ENCODE measurements around the gene PTPN13. TPM values are rescaled to one million over a fixed set of nuclear protein-coding genes. Genes with fewer than 3 reads are reported as not detected.

PTPN13 gene
- polyA plus RNA-seq, 1 donor from 2014 or later = not detected

GRCh38 chr4:86819561-86819960, 225.4 kb downstream of the PTPN13 start:
- H3K27ac Mint-ChIP-seq = no peak overlapping the region
- peaks cover 7 to 17% (median 10%) of the 10 kb centered on the region in 3 donors for H3K9me3 Mint-ChIP-seq
- peaks cover 1% of the 10 kb centered on the region for H3K27me3 Mint-ChIP-seq
- no peak overlapping the region for H3K4me3 Mint-ChIP-seq
- H3K4me1 Mint-ChIP-seq = no peaks in the 10 kb centered on the region
- H3K36me3 Mint-ChIP-seq = peaks cover 3% of the 10 kb centered on the region

- Mint-ChIP-seq H3K9me3 (peaks cover 4 to 7% (median 4%) of the 10 kb centered on the region in 3 donors), H3K27me3 (peaks cover 1% of the 10 kb centered on the region), H3K4me1 (no peaks in the 10 kb centered on the region), H3K27ac (no peak overlapping the region), H3K4me3 (no peak overlapping the region), H3K36me3 (peaks cover 4% of the 10 kb centered on the region)
Measured at GRCh38 chr4:86821151-86821550, 227.0 kb downstream of the PTPN13 start.

GRCh38 chr4:86822136-86822535, 228.0 kb downstream of the PTPN13 start:
- Mint-ChIP-seq H3K27ac (no peak overlapping the region), H3K4me1 (no peaks in the 10 kb centered on the region), H3K27me3 (no peaks in the 10 kb centered on the region), H3K36me3 (peaks cover 4% of the 10 kb centered on the region), H3K4me3 (no peak overlapping the region), H3K9me3 (peaks cover 0 to 3% (median 2%) of the 10 kb centered on the region in 3 donors)

- peaks cover 0 to 3% (median 0%) of the 10 kb centered on the region in 3 donors for H3K9me3 Mint-ChIP-seq
- no peak overlapping the region for H3K4me3 Mint-ChIP-seq
- H3K4me1 Mint-ChIP-seq = no peaks in the 10 kb centered on the region
- H3K36me3 Mint-ChIP-seq = peaks cover 1% of the 10 kb centered on the region
- H3K27ac Mint-ChIP-seq = no peak overlapping the region
- no peaks in the 10 kb centered on the region for H3K27me3 Mint-ChIP-seq
Measured at GRCh38 chr4:86825511-86825910, 231.4 kb downstream of the PTPN13 start.

- peaks cover 0 to 3% (median 0%) of the 10 kb centered on the region in 3 donors for H3K9me3 Mint-ChIP-seq
- no peak overlapping the region for H3K4me3 Mint-ChIP-seq
- peaks cover 3% of the 10 kb centered on the region for H3K36me3 Mint-ChIP-seq
- no peak overlapping the region for H3K27ac Mint-ChIP-seq
- peaks cover 0 to 2% (median 0%) of the 10 kb centered on the region in 3 donors for H3K4me1 Mint-ChIP-seq
- peaks cover 3% of the 10 kb centered on the region for H3K27me3 Mint-ChIP-seq
Measured at GRCh38 chr4:86831262-86832130, 237.4 kb downstream of the PTPN13 start.

- Mint-ChIP-seq H3K4me3 (no peak overlapping the region), H3K36me3 (peaks cover 3% of the 10 kb centered on the region)
Measured at GRCh38 chr4:86833615-86834014, 239.5 kb downstream of the PTPN13 start.

GRCh38 chr4:86834901-86835300, 240.8 kb downstream of the PTPN13 start:
- Mint-ChIP-seq H3K4me3 (no peak overlapping the region), H3K4me1 (peaks cover 0 to 2% (median 0%) of the 10 kb centered on the region in 3 donors), H3K27ac (no peak overlapping the region), H3K27me3 (peaks cover 3% of the 10 kb centered on the region), H3K36me3 (peaks cover 3% of the 10 kb centered on the region), H3K9me3 (no peaks in the 10 kb centered on the region)

More at GRCh38 chr4:86833615-86834014, 239.5 kb downstream of the PTPN13 start:
- Mint-ChIP-seq H3K9me3 (peaks cover 0 to 2% (median 0%) of the 10 kb centered on the region in 3 donors), H3K27me3 (peaks cover 3% of the 10 kb centered on the region), H3K27ac (no peak overlapping the region), H3K4me1 (peaks cover 0 to 2% (median 0%) of the 10 kb centered on the region in 3 donors)

GRCh38 chr4:86835677-86836076, 241.6 kb downstream of the PTPN13 start:
- Mint-ChIP-seq H3K36me3 (peaks cover 3% of the 10 kb centered on the region), H3K27ac (no peak overlapping the region), H3K4me3 (no peak overlapping the region), H3K27me3 (peaks cover 3% of the 10 kb centered on the region), H3K9me3 (no peaks in the 10 kb centered on the region), H3K4me1 (peaks cover 0 to 2% (median 0%) of the 10 kb centered on the region in 3 donors)

GRCh38 chr4:86837691-86838503, 243.8 kb downstream of the PTPN13 start:
- peaks cover 0 to 2% (median 0%) of the 10 kb centered on the region in 3 donors for H3K4me1 Mint-ChIP-seq
- peaks cover 3% of the 10 kb centered on the region for H3K36me3 Mint-ChIP-seq
- no peak overlapping the region for H3K27ac Mint-ChIP-seq
- H3K9me3 Mint-ChIP-seq = no peaks in the 10 kb centered on the region
- H3K4me3 Mint-ChIP-seq = no peak overlapping the region
- H3K27me3 Mint-ChIP-seq = peaks cover 3% of the 10 kb centered on the region

GRCh38 chr4:86840858-86841257, 246.7 kb downstream of the PTPN13 start:
- no peaks in the 10 kb centered on the region for H3K27me3 Mint-ChIP-seq
- no peaks in the 10 kb centered on the region for H3K9me3 Mint-ChIP-seq
- H3K4me3 Mint-ChIP-seq = no peak overlapping the region
- H3K27ac Mint-ChIP-seq = no peak overlapping the region
- H3K4me1 Mint-ChIP-seq = no peaks in the 10 kb centered on the region
- H3K36me3 Mint-ChIP-seq = no peaks in the 10 kb centered on the region

GRCh38 chr4:86841309-86841708, 247.2 kb downstream of the PTPN13 start:
- Mint-ChIP-seq H3K4me3 (no peak overlapping the region), H3K27ac (no peak overlapping the region), H3K36me3 (no peaks in the 10 kb centered on the region), H3K27me3 (no peaks in the 10 kb centered on the region), H3K9me3 (no peaks in the 10 kb centered on the region), H3K4me1 (no peaks in the 10 kb centered on the region)

- peaks cover 0 to under 1% (median 0%) of the 10 kb centered on the region in 3 donors for H3K4me1 Mint-ChIP-seq
- H3K27ac Mint-ChIP-seq = no peak overlapping the region
- H3K9me3 Mint-ChIP-seq = peaks cover 0 to 7% (median 0%) of the 10 kb centered on the region in 3 donors
- no peak overlapping the region for H3K4me3 Mint-ChIP-seq
- H3K36me3 Mint-ChIP-seq = peaks cover 2% of the 10 kb centered on the region
- peaks cover 2% of the 10 kb centered on the region for H3K27me3 Mint-ChIP-seq
Measured at GRCh38 chr4:86845593-86845992, 251.5 kb downstream of the PTPN13 start.

GRCh38 chr4:86846921-86847320, 252.8 kb downstream of the PTPN13 start:
- Mint-ChIP-seq H3K4me3 (no peak overlapping the region), H3K36me3 (peaks cover 2% of the 10 kb centered on the region), H3K4me1 (peaks cover 0 to 1% (median 0%) of the 10 kb centered on the region in 3 donors), H3K9me3 (peaks cover 0 to 7% (median 0%) of the 10 kb centered on the region in 3 donors), H3K27ac (no peak overlapping the region), H3K27me3 (peaks cover 2% of the 10 kb centered on the region)

- Mint-ChIP-seq H3K27ac (no peak overlapping the region), H3K36me3 (peaks cover 2% of the 10 kb centered on the region), H3K4me3 (no peak overlapping the region), H3K9me3 (peaks cover 0 to 7% (median 0%) of the 10 kb centered on the region in 3 donors), H3K27me3 (peaks cover 2% of the 10 kb centered on the region), H3K4me1 (peaks cover 0 to 1% (median 0%) of the 10 kb centered on the region in 3 donors)
Measured at GRCh38 chr4:86847571-86847970, 253.5 kb downstream of the PTPN13 start.

- Mint-ChIP-seq H3K4me3 (no peak overlapping the region), H3K27me3 (peaks cover 2% of the 10 kb centered on the region), H3K36me3 (peaks cover 2% of the 10 kb centered on the region), H3K9me3 (peaks cover 0 to 7% (median 0%) of the 10 kb centered on the region in 3 donors), H3K27ac (no peak overlapping the region), H3K4me1 (peaks cover 0 to 1% (median 0%) of the 10 kb centered on the region in 3 donors)
Measured at GRCh38 chr4:86848136-86848535, 254.0 kb downstream of the PTPN13 start.
